Activated CD8-positive, alpha-beta memory T cell treated with anti-CD3 and anti-CD28 coated beads, Interleukin-2, amount 50 U/mL, for 1 hour (primary cell): ENCODE measurements around the gene SUSD2.
"Not testable (repeated sequence)": the region's sequence is repeated elsewhere in the genome, so short reads cannot be mapped to it uniquely, and the experiment has no call there.

ENCODE experiments used
- DNase-seq: peaks from one replicate; pipeline ENCODE4 v3.0.0-alpha.2; 2020; ENCODE audit errors: extremely low read depth

SUSD2 gene

DNA sequence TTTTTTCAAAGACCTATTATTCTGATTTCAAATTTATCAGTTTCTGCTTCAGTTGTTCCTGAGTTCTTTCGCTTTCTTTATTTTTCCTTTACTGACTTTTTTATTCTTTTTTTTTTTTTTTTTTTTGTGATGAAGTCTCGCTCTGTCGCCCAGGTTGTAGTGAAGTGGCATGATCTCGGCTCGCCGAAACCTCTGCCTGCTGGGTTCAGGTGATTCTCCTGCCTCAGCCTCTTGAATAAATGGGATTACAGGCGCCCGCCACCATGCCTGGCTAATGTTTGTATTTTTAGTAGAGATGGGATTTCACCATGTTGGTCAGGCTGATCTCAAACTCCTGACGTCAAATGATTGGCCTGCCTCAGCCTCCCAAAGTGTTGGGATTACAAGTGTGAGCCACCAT lies 31.8 kb downstream of the SUSD2 start:
- DNase-seq, result not testable (repeated sequence)

DNA sequence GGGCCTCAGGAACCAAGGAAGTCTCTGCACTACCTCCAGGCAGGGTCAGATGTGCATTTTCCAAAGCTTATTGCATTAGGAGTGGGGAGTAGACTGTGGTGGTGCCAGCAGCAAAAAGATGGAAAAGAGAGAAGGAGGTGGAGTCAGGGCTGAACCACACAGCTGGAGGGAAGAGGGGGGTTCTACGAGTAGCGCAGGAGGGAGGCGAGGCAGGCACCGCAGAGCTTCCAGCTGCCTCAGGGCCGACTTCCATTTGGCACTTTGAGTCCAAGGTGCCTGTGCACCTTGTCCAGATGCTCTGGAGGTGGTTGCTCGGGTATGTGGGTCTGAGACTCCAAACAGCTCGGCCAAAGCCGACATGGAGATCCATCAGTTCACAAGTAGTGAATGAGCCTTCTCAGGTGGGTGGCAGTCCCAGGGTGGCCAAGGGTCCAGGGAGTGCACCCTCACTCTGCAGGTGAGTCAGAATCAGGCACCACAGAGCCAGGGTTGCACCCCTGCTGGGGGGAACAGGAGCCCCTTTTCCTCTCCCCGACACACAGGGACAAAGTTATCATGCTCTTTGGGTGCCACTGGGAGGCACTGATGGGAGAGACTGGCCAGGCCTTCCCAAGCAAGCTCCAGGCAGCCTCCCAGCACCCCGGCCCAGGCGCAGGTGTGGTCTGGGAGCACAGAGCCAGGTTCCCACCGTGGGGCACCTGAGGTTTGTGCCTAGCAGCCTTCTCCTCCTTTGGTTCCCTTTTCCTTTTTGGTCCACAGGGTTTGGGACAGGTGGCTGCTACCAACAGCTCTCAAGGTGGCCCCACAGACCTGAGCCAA lies 33.4 kb downstream of the SUSD2 start:
- DNase-seq, result no peak

DNA sequence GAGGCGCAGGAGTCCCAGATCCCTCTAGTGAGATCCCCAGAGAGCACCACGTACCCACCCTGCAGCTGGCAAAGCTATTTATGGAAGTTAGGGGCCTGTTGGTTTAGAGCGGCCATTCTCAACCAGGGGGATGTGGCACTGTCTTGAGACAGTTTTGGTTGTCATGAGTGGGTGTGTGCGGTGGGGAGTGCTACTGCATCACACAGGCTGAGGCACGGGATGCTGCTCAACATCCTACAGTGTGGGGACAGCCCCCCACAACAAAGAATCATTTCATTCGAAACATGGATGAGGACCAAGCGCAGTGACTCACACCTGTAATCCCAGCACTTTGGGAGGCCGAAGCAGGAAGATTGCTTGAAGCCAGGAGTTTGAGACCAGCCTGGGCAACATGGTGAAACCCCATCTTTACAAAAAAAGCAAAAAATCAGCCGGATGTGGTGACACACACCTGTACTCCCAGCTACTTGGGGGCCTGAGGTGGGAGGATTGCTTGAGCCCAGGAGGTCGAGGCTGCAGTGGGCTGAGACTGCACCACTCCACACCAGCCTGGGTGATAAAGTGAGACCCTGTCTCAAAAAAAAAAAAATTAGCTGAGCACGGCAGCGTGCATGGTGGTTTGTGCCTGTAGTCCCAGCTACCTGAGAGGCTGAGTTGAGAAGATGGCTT lies 35.4 kb downstream of the SUSD2 start:
- DNase-seq, result no peak

DNA sequence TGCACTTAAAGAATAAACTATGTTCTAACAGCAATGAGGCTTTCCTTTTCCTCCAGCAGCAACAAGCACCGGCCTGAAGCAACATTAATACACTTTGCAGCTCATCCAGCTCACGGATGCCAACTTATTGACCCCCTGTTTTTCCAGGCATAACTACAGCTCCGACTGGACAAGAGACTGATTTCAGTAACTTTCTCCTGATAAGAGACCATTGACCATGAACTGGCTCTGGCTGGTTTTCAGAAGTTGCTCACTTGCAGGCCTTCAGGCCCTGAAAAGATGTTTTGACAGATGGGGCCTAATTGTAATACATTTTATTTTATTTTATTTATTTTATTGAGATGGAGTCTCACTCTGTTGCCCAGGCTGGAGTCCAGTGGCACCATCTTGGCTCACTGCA lies 36.1 kb downstream of the SUSD2 start:
- no peak for DNase-seq

DNA sequence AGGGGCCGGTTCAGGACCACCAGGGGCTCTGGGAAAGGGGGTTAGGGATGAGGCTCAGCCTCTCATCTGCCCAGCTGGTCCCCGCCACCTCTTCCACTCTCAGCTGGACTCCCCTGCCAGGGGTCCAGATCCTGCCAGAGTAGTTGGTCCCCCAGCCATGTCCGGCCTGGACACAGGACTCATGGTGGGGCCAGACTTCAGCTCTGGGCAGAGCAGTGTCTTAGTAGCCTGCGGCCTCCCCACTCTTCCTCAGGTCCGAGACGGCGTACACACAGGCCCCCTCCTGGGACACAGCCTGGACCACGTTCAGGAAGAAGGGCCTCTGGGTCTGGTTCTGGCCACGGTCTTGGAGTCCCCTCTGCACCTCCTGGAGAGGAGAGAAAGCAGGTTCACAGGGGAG lies 38.5 kb downstream of the SUSD2 start:
- no peak for DNase-seq

DNA sequence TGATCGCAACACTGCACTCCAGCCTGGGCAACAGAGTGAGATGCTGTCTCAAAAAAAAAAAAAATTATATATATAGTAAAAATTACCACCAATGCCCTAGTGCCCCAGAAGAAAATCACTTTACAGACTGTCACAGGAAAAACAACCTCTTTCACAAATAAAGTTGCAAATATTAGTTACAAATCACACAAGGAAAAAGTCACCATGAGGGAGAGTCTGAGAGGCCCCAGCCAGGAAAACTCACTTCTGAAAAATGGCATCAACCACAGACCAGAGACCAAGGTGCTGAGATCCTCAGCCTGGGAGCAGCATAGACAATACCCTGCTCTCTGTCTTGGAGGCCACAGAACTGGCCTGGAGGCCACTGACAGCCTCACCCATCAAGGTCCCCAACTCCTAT lies 43.2 kb downstream of the SUSD2 start:
- DNase-seq, result no peak

DNA sequence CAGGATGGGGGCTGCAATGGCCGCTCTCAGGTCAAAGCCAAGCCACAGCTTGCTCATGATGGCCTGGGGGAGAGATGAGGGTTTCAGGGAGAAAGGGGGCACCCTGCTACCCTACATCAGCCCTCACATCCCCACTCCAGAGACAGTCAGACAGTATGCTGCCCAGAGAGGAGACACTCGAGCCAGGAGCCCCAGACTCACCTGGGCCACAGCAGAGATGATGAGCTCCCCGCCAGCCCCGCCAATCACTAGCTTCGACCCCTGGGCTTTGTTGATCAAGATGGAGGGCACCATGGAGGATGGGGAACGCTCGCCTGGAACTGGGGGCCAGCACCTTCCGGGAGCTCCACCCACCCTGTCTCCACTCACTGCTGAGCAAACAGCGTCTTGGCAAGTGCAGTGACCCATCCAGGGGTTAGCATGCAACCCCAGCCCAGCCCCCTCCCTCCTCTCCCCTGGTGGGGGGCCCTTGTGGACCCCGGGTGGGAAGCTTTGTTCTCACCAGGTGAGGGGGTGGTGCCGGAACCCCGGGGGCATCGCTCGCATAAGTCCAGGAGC lies 43.8 kb downstream of the SUSD2 start:
- no peak for DNase-seq

DNA sequence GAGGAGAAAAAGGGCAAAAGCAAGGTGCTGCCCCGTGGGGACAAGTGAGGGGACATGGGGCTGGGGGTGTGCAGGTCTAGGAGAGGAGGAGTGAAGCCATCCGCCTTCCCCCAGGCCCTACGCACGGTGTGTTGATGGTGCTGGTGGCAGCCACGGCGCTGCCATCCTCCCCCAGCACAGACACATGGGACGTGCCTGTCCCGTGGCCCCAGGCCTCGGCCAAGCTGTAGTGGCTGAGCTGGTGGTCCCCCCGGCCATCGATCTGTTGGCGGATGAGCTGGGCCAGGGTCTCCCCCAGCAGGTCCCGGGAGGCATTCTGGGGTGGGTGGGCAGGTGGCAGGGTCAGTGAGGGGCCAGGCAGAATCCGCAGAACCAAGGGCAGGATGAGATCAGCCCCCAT lies 44.7 kb downstream of the SUSD2 start:
- no peak for DNase-seq

DNA sequence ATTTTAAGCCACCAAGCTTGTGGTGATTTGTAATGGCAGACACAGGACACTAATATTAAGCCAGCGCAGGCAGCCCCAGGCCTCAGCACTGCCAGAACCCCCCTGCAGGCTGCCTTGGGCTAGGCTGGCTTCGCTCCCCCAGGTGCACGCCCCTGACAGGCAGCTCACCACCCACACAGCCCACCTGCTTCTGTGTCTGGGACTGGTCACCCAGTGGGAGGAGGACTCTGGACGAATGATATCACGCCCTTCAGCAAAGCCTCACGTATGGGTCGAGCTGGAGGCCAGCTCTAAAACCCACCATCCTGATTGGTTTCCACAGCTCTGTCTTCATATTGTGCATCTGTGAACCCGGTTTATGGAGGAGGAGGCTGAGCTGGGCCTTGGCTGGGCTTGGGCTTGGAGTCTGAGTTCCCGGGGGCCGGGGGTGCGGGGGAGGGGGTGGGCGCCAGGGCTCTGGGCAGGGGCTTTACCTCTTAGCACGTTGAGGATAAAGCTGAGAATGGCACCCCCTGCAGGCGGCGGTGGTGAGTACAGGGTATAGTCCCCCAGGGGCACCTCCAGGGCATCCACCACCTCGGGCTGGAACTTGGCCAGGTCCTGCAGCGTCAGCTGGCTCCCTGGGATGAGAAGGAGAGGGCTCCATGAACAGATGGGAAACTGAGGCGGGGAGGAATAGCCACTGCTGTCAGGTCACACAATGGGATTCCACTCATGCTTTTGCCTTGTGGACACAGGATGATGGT lies 49.8 kb downstream of the SUSD2 start:
- no peak for DNase-seq

DNA sequence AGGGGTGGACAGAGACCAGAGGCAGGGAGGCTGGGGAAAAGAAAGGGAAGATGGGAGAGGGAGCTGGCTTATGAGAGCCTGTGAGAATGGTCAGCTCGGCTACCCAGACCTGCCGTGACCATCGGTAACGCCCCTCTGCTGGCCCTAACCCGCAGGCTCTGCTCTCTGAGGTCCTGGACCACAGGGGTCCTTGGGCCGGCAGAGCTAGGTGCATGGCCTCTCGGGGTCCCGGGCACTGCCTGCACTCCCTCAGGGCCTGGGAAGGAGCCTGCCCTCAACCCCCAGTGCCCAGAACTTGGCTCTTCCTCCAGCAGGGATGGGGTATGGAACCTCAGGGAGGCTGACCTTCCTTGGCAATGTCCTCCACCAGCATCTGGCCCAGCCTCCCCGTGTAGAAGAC lies 50.4 kb downstream of the SUSD2 start:
- DNase-seq, result no peak

DNA sequence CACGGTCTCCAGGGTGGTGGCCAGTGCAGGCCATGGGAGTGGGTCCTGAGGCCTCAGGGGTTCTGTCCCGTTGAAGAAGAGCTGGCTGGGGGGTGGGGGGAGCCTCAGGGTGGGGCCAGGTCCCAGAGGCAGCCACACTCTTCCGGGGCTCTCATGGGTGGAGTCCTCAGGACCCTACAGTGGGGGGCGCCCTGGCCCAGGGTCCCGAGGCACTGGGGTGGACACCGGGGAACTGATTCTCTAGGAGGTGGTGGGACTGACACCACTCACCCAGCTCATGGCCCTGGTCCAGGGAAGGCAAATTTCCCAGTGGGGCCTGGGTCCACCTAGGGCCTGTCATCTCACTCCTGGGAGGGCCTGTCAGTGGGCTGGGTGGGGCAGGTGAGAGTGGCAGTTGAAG lies 50.8 kb downstream of the SUSD2 start:
- no peak for DNase-seq

DNA sequence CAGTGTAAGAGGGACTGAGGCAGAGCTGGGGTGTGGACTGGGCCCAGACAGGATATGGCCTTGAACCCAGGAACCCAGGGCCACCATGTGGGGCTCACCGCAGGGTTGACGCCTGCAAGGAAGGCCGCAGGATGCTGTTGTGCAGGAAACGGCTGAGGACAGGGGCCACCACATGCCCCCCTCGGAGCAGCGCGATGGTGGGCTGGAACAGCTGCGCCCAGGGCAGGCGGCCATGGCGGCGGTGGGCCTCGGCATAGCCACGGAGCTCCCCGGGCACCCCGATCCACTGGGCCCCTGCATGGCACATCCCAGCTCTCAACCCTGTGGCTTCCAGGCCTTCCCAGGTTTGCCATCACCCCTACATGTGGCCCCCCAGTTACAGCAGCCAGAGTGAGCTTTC lies 51.4 kb downstream of the SUSD2 start:
- DNase-seq, result no peak

DNA sequence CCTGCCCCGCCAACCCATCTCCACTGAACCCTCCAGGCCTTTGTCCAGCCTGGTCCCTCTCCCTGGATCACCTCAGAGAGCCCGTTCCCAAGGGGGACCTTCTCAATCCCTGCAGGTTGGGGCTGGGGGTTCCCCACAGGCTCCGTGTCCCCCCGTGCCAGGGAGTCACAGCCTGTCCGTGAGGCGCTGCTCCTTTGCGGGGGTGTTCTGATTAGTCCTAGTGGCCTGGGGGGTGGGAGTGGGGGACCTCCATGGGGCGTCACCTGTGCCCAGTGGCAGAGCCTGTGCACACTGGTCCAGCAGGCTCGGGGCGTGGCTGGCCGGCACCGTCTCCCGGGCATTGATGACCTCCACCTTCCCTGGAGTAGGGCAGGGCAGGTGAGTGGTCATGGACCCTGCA lies 51.9 kb downstream of the SUSD2 start:
- DNase-seq, result no peak

DNA sequence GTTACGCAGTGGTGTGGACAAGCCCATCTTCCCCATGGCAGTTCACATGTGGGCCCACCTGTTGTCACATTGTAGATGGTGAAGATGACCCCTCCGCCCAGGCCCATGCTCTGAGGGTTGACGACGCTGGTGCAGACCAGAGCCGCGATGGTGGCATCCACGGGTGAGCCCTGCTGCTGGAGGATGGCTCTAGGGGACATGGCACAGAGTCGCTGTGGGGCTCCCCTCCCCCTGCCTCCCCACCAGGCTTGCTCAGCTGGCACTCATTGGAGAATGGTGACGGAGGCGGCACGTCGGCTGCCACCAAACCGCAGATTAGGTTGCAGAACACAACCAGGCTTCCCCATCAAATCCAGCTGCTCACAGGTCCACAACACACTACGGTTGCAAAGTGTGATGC lies 52.5 kb downstream of the SUSD2 start:
- no peak for DNase-seq

DNA sequence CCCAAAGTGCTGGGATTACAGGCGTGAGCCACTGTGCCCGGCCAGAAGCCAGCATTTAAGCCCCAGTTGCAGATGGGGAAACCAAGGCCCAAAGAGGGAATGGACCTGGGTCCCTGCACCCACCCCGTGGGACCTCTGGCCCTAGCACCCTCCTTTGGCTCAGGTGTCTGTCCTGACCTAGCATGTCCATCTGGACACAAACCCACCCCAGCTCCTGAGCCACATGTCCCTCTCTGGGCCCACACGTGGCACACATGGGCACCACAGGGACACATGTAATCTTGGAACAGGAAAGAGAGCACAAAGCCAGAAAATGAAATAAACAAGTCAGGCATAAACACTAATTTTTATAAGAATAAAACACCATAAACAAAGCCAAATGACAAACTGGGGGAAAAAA lies 54.0 kb downstream of the SUSD2 start:
- no peak for DNase-seq

DNA sequence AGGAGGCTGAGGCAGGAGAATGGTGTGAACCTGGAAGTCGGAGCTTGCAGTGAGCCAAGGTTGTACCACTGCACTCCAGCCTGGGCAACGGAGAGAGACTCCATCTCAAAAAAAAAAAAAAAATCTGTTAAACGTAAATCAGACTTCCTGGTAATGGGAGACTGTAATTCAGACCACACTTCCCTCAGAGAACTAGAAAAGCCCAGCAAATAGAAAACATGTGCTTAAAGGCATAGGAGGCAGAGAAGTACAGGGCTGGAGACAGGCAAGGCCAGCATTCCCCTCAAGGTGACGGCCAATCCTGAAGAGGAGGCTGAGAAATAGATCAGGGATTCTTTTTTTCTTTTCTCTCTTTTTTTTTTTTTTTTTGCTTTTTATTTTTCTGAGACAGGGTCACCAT lies 55.4 kb downstream of the SUSD2 start:
- DNase-seq, result no peak

DNA sequence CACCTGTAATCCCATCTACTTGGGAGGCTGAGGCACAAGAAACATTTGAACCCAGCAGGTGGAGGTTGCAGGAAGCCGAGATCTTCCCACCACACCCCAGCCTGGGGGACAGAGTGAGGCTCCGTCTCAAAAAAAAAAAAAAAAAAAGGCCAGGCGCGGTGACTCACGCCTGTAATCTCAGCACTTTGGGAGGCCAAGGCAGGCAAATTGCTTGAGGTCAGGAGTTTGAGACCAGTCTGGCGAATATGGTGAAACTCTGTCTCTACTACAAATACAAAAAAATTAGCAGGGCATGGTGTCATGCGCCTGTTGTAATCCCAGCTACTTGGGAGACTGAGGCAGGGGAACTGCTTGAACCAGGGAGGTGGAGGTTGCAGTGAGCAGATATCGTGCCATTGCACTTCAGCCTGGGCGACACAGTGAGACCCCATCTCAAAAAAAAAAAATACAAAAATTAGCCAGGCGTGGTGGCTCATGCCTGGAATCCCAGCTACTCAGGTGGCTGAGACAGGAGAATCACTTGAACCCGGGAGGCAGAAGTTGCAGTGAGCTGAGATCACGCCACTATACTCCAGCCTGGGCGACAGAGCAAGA lies 56.9 kb downstream of the SUSD2 start:
- DNase-seq, result not testable (repeated sequence)
